ENCODE measurements around the gene ZDHHC24. TPM values are rescaled to one million over a fixed set of nuclear protein-coding genes. Genes with fewer than 3 reads are reported as not detected.

Gene ZDHHC24
- total and polyA plus RNA-seq, 2 donors from 2014 or later, result 13.2 to 18.7 TPM

- H3K4me1 ChIP-seq (ENCODE audit: control insufficient read depth in 2 of 3, insufficient read depth in 2 of 3, low read depth in 1 of 3, low read length in 3 of 3), result peaks cover 0 to 4% (median 3%) of the 10 kb centered on the region in 3 donors
- H3K4me3 ChIP-seq (ENCODE audit: low read length in 3 of 3), result no peak overlapping the region
- no peak for DNase-seq
- TF ChIP-seq CTCF (IDR thresholded peaks at IDR 0.05; ENCODE audit: borderline replicate concordance, extremely low read depth, insufficient read depth), result no peak
- no peaks in the 10 kb centered on the region for H3K36me3 ChIP-seq (ENCODE audit: control insufficient read depth in 2 of 3, insufficient read depth in 3 of 3, low read length in 3 of 3)
- H3K27me3 ChIP-seq (ENCODE audit: control insufficient read depth, insufficient read depth, low read length), result no peaks in the 10 kb centered on the region
- intact Hi-C loops (cut with DNase I), result no loop called here
- no peaks in the 10 kb centered on the region for H3K9me3 ChIP-seq (ENCODE audit: control insufficient read depth in 2 of 3, insufficient read depth in 1 of 3, low read length in 3 of 3)
- no peak overlapping the region for H3K9ac ChIP-seq (ENCODE audit: low read length in 3 of 3)
- H3K27ac ChIP-seq (ENCODE audit: low read depth in 2 of 2, low read length in 2 of 2), result no peak overlapping the region
- no peak for FAIRE-seq
These were observed 5.0 kb upstream of the ZDHHC24 start for GRCh38 chr11:66550887-66551286.

- Histone ChIP-seq H3K4me3 (ENCODE audit: low read length in 3 of 3) (no peak overlapping the region), H3K27ac (ENCODE audit: low read depth in 2 of 2, low read length in 2 of 2) (no peak overlapping the region), H3K9me3 (ENCODE audit: control insufficient read depth in 2 of 3, insufficient read depth in 1 of 3, low read length in 3 of 3) (no peaks in the 10 kb centered on the region), H3K9ac (ENCODE audit: low read length in 3 of 3) (no peak overlapping the region), H3K36me3 (ENCODE audit: control insufficient read depth in 2 of 3, insufficient read depth in 3 of 3, low read length in 3 of 3) (no peaks in the 10 kb centered on the region), H3K4me1 (ENCODE audit: control insufficient read depth in 2 of 3, insufficient read depth in 2 of 3, low read depth in 1 of 3, low read length in 3 of 3) (peaks cover 0 to 5% (median 4%) of the 10 kb centered on the region in 3 donors), H3K27me3 (ENCODE audit: control insufficient read depth, insufficient read depth, low read length) (no peaks in the 10 kb centered on the region)
- no peak for DNase-seq
- intact Hi-C loops (cut with DNase I), result no loop called here
- no peak for FAIRE-seq
- no peak for TF ChIP-seq CTCF (IDR thresholded peaks at IDR 0.05; ENCODE audit: borderline replicate concordance, extremely low read depth, insufficient read depth)
These were observed 3.8 kb upstream of the ZDHHC24 start for GRCh38 chr11:66549696-66550095.

- FAIRE-seq (no peak), DNase-seq (no peak)
- Histone ChIP-seq H3K36me3 (ENCODE audit: control insufficient read depth in 2 of 3, insufficient read depth in 3 of 3, low read length in 3 of 3) (no peaks in the 10 kb centered on the region), H3K9ac (ENCODE audit: low read length in 3 of 3) (no peak overlapping the region), H3K4me1 (ENCODE audit: control insufficient read depth in 2 of 3, insufficient read depth in 2 of 3, low read depth in 1 of 3, low read length in 3 of 3) (peaks cover 0 to 5% (median 4%) of the 10 kb centered on the region in 3 donors), H3K4me3 (ENCODE audit: low read length in 3 of 3) (no peak overlapping the region), H3K9me3 (ENCODE audit: control insufficient read depth in 2 of 3, insufficient read depth in 1 of 3, low read length in 3 of 3) (no peaks in the 10 kb centered on the region), H3K27ac (ENCODE audit: low read depth in 2 of 2, low read length in 2 of 2) (no peak overlapping the region), H3K27me3 (ENCODE audit: control insufficient read depth, insufficient read depth, low read length) (no peaks in the 10 kb centered on the region)
- TF ChIP-seq CTCF (IDR thresholded peaks at IDR 0.05; ENCODE audit: borderline replicate concordance, extremely low read depth, insufficient read depth), result no peak
- intact Hi-C loops (cut with DNase I), result no loop called here
These were observed 3.2 kb upstream of the ZDHHC24 start for GRCh38 chr11:66548774-66549630.

All from kidney (tissue), 14 donors.